KMS-11 (cell line): ENCODE data around the gene CHGA.

Source experiments
- H2AFZ ChIP-seq: fragments of 200-600 bp; sonication (generic); 2 replicates; pipeline ENCODE4 v1.6.1; 2016; ENCODE audit warnings: antibody characterized with exemption, mixed run types, low read depth
- H3K27ac ChIP-seq: fragments of 200-600 bp; sonication (generic); 2 replicates; pipeline ENCODE4 v1.6.1; 2016; ENCODE audit warnings: mild to moderate bottlenecking, mixed run types
- H3K27me3 ChIP-seq: fragments of 200-600 bp; sonication (generic); 2 replicates; pipeline ENCODE4 v1.6.1; 2017; ENCODE audit warnings: mild to moderate bottlenecking, low read depth, mixed run types, moderate library complexity; ENCODE audit not compliant: insufficient read depth
- H3K36me3 ChIP-seq: fragments of 200-600 bp; sonication (generic); 2 replicates; pipeline ENCODE4 v1.6.1; 2017; ENCODE audit warnings: mild to moderate bottlenecking, mixed run types; ENCODE audit not compliant: insufficient read depth
- H3K4me1 ChIP-seq: fragments of 200-600 bp; sonication (generic); 2 replicates; pipeline ENCODE4 v1.6.1; 2016; ENCODE audit warnings: mild to moderate bottlenecking, low read depth, mixed run types; ENCODE audit not compliant: poor library complexity, severe bottlenecking
- H3K4me2 ChIP-seq: fragments of 200-600 bp; sonication (generic); 2 replicates; pipeline ENCODE4 v1.7.0; 2016; ENCODE audit warnings: mild to moderate bottlenecking, mixed run types
- H3K4me3 ChIP-seq: fragments of 200-600 bp; sonication (generic); IDR thresholded peaks from 2 replicates; pipeline ENCODE4 v1.6.1; 2017; ENCODE audit warnings: low read depth, low read length, mixed read lengths; ENCODE audit not compliant: insufficient read depth
- H3K79me2 ChIP-seq: fragments of 200-600 bp; sonication (generic); 2 replicates; pipeline ENCODE4 v1.6.1; 2016; ENCODE audit warnings: low read depth, mixed run types; ENCODE audit not compliant: insufficient read depth
- H3K9ac ChIP-seq: fragments of 200-600 bp; sonication (generic); 2 replicates; pipeline ENCODE4 v1.6.1; 2016; ENCODE audit warnings: mild to moderate bottlenecking, mixed run types
- H4K20me1 ChIP-seq: fragments of 200-600 bp; sonication (generic); 2 replicates; pipeline ENCODE4 v1.6.1; 2016; ENCODE audit warnings: mild to moderate bottlenecking, mixed run types; ENCODE audit not compliant: insufficient read depth
- CTCF ChIP-seq: fragments of 200-600 bp; sonication (generic); conservative IDR thresholded peaks from 2 replicates; pipeline ENCODE4 v1.6.1; 2017; ENCODE audit warnings: low read depth, mild to moderate bottlenecking, antibody characterized with exemption, low read length, moderate library complexity, mixed read lengths

CHGA gene

GRCh38 chr14:92959761-92960680, 37.1 kb downstream of the CHGA start:
- H3K9ac ChIP-seq = no peak overlapping the region
- no peaks in the 10 kb centered on the region for H3K27me3 ChIP-seq
- H2AFZ ChIP-seq = no peak overlapping the region
- no peak for TF ChIP-seq CTCF
- no peak overlapping the region for H3K4me3 ChIP-seq
- H3K4me2 ChIP-seq = no peak overlapping the region
- no peaks in the 10 kb centered on the region for H3K4me1 ChIP-seq
- no peaks in the 10 kb centered on the region for H4K20me1 ChIP-seq
- H3K27ac ChIP-seq = no peak overlapping the region
- H3K79me2 ChIP-seq = no peaks in the 10 kb centered on the region
- H3K36me3 ChIP-seq = no peaks in the 10 kb centered on the region

GRCh38 chr14:92960706-92961566, 38.0 kb downstream of the CHGA start:
- no peak overlapping the region for H3K4me3 ChIP-seq
- H3K4me2 ChIP-seq = no peak overlapping the region
- H3K36me3 ChIP-seq = no peaks in the 10 kb centered on the region
- H3K79me2 ChIP-seq = no peaks in the 10 kb centered on the region
- H3K27me3 ChIP-seq = no peaks in the 10 kb centered on the region
- H3K27ac ChIP-seq = no peak overlapping the region
- no peak overlapping the region for H2AFZ ChIP-seq
- no peak overlapping the region for H3K9ac ChIP-seq
- H3K4me1 ChIP-seq = no peaks in the 10 kb centered on the region
- no peak for TF ChIP-seq CTCF
- H4K20me1 ChIP-seq = no peaks in the 10 kb centered on the region

GRCh38 chr14:92961567-92961855, 38.6 kb downstream of the CHGA start:
- H2AFZ ChIP-seq = no peak overlapping the region
- H3K36me3 ChIP-seq = no peaks in the 10 kb centered on the region
- no peak overlapping the region for H3K4me3 ChIP-seq
- no peaks in the 10 kb centered on the region for H3K79me2 ChIP-seq
- no peak overlapping the region for H3K27ac ChIP-seq
- H3K27me3 ChIP-seq = no peaks in the 10 kb centered on the region
- H4K20me1 ChIP-seq = no peaks in the 10 kb centered on the region
- H3K4me2 ChIP-seq = no peak overlapping the region
- H3K9ac ChIP-seq = no peak overlapping the region
- H3K4me1 ChIP-seq = no peaks in the 10 kb centered on the region
- no peak for TF ChIP-seq CTCF

- Histone ChIP-seq H3K36me3 (no peaks in the 10 kb centered on the region), H3K9ac (no peak overlapping the region), H4K20me1 (no peaks in the 10 kb centered on the region), H3K4me1 (no peaks in the 10 kb centered on the region), H3K4me3 (no peak overlapping the region), H3K27ac (no peak overlapping the region), H3K27me3 (no peaks in the 10 kb centered on the region), H3K4me2 (no peak overlapping the region), H3K79me2 (no peaks in the 10 kb centered on the region), H2AFZ (no peak overlapping the region)
- no peak for TF ChIP-seq CTCF
Observed at GRCh38 chr14:92962031-92962830, 39.3 kb downstream of the CHGA start.
